Measurements from ENCODE around the gene BAK1.

DNA sequence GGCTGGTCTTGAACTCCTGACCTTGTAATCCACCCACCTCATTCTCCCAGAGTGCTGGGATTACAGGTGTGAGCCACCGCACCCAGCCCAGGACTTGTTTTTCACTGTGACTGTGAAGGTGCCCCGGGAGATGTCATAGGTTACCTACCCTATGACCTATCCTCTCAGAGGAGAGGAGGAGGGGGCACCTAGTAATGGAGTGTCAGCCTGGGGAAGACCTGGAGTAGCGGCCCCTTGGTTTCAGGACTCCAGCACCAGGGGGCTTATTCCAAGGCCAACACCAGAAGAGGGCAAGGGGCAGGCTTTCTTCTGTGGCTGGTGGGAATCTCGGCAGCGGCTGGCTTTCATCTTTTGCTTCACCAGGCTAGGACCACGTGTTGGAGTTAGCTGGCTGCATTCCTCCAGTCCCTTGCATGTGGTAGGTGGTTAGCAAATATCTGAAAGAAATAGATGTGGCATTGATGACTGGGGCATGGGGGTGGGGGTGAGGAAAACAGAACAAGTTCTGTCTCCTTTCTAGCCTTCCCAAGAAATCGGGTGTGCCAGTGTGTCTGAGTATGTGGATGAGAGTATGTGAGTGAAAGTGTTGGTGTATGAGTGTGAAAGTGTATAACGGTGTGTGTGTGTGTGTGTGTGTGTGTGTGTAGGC is 33.2 kb upstream of the BAK1 start:
- TF ChIP-seq, protein P1, sequence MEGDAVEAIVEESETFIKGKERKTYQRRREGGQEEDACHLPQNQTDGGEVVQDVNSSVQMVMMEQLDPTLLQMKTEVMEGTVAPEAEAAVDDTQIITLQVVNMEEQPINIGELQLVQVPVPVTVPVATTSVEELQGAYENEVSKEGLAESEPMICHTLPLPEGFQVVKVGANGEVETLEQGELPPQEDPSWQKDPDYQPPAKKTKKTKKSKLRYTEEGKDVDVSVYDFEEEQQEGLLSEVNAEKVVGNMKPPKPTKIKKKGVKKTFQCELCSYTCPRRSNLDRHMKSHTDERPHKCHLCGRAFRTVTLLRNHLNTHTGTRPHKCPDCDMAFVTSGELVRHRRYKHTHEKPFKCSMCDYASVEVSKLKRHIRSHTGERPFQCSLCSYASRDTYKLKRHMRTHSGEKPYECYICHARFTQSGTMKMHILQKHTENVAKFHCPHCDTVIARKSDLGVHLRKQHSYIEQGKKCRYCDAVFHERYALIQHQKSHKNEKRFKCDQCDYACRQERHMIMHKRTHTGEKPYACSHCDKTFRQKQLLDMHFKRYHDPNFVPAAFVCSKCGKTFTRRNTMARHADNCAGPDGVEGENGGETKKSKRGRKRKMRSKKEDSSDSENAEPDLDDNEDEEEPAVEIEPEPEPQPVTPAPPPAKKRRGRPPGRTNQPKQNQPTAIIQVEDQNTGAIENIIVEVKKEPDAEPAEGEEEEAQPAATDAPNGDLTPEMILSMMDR (IDR thresholded peaks at IDR 0.05): no peak
- no peak for TF ChIP-seq ZFX (IDR thresholded peaks at IDR 0.05; ENCODE audit: borderline replicate concordance)
